ENCODE measurements around the gene NUPR1. TPM values are rescaled to one million over a fixed set of nuclear protein-coding genes. Genes with fewer than 3 reads are reported as not detected.

NUPR1 gene
- total RNA-seq, 3 donors from 2014 or later (not counting 1 experiment from before 2014, with no cell fraction given), result not detected

GRCh38 chr16:28553776-28554633 is 15.2 kb upstream of the NUPR1 start, which contains the start of gene SGF29:
Gene SGF29, plus strand, starts transcription at chr16:28553920. Its CDS starts 27,150 bp downstream, at chr16:28581070.
- H3K36me3 Mint-ChIP-seq, result no peaks in the 10 kb centered on the region
- Histone ChIP-seq H3K36me3 (ENCODE audit: control insufficient read depth, insufficient read depth, low read length) (peaks cover 14% of the 10 kb centered on the region), H3K27me3 (ENCODE audit: control insufficient read depth, insufficient read depth, low read length) (no peaks in the 10 kb centered on the region), H3K27ac (ENCODE audit: low read length) (peak within 1 kb of the TSS; percentile 96), H3K9me3 (ENCODE audit: control insufficient read depth, insufficient read depth, low read length) (no peaks in the 10 kb centered on the region), H3K4me1 (ENCODE audit: control insufficient read depth, insufficient read depth, low read length) (peaks cover 14% of the 10 kb centered on the region), H3K4me3 (ENCODE audit: low read length) (peak within 1 kb of the TSS; percentile 83)
- ATAC-seq (peak; percentile 89 to 96 (median 92)), DNase-seq (peak; percentile 90 to 98)
- H3K27me3 Mint-ChIP-seq (ENCODE audit: low read depth in 2 of 2), result no peaks in the 10 kb centered on the region
- peak; percentile 12 for TF ChIP-seq CTCF (IDR thresholded peaks at IDR 0.05)
- intact Hi-C loops (cut with micrococcal nuclease), result loop anchor here (5.0 kb wide), 1 partner anchor 277 kb away; no protein-coding TSS in a partner anchor
- H3K27ac Mint-ChIP-seq, result peak within 1 kb of the TSS; percentile 91 to 94
- H3K4me3 Mint-ChIP-seq, result peak within 1 kb of the TSS; percentile 91
- peaks cover 8 to 30% of the 10 kb centered on the region in 2 donors for H3K4me1 Mint-ChIP-seq
- 3% methylated on average over 70 of the region's 88 CpGs for WGBS (ENCODE audit: insufficient coverage)
- H3K9me3 Mint-ChIP-seq, result no peaks in the 10 kb centered on the region

GRCh38 chr16:28549301-28549899 is 10.6 kb upstream of the NUPR1 start:
- no peaks in the 10 kb centered on the region for H3K9me3 Mint-ChIP-seq
- H3K27me3 ChIP-seq (ENCODE audit: control insufficient read depth, insufficient read depth, low read length), result no peaks in the 10 kb centered on the region
- TF ChIP-seq CTCF (IDR thresholded peaks at IDR 0.05), result peak; percentile 17
- no peaks in the 10 kb centered on the region for H3K9me3 ChIP-seq (ENCODE audit: control insufficient read depth, insufficient read depth, low read length)
- peaks cover under 1 to 12% of the 10 kb centered on the region in 2 donors for H3K4me1 Mint-ChIP-seq
- H3K36me3 Mint-ChIP-seq, result no peaks in the 10 kb centered on the region
- peaks cover 8% of the 10 kb centered on the region for H3K4me1 ChIP-seq (ENCODE audit: control insufficient read depth, insufficient read depth, low read length)
- ATAC-seq (no peak), DNase-seq (peak in 1 of 2 donors; percentile 68)
- no peak overlapping the region for H3K4me3 ChIP-seq (ENCODE audit: low read length)
- no peaks in the 10 kb centered on the region for H3K36me3 ChIP-seq (ENCODE audit: control insufficient read depth, insufficient read depth, low read length)
- H3K4me3 Mint-ChIP-seq, result no peak overlapping the region
- H3K27me3 Mint-ChIP-seq (ENCODE audit: low read depth in 2 of 2), result no peaks in the 10 kb centered on the region
- intact Hi-C loops (cut with micrococcal nuclease), result loop anchor here (2.0 kb wide), 1 partner anchor 55 kb away; the partner anchor contains the start of gene APOBR
- H3K27ac Mint-ChIP-seq, result no peak overlapping the region
- WGBS (ENCODE audit: insufficient coverage), result 27% methylated on average over 11 of the region's 11 CpGs
- no peak overlapping the region for H3K27ac ChIP-seq (ENCODE audit: low read length)

GRCh38 chr16:28548306-28548802 is 9.6 kb upstream of the NUPR1 start:
- WGBS (ENCODE audit: insufficient coverage), result 81% methylated on average over 9 of the region's 14 CpGs
- ATAC-seq (no peak), DNase-seq (no peak)
- Mint-ChIP-seq H3K27ac (no peak overlapping the region), H3K27me3 (ENCODE audit: low read depth in 2 of 2) (no peaks in the 10 kb centered on the region), H3K36me3 (no peaks in the 10 kb centered on the region), H3K4me1 (peaks cover 0 to 5% of the 10 kb centered on the region in 2 donors), H3K9me3 (no peaks in the 10 kb centered on the region), H3K4me3 (no peak overlapping the region)
- Histone ChIP-seq H3K4me1 (ENCODE audit: control insufficient read depth, insufficient read depth, low read length) (peaks cover 3% of the 10 kb centered on the region), H3K4me3 (ENCODE audit: low read length) (no peak overlapping the region), H3K36me3 (ENCODE audit: control insufficient read depth, insufficient read depth, low read length) (no peaks in the 10 kb centered on the region), H3K9me3 (ENCODE audit: control insufficient read depth, insufficient read depth, low read length) (no peaks in the 10 kb centered on the region), H3K27ac (ENCODE audit: low read length) (no peak overlapping the region), H3K27me3 (ENCODE audit: control insufficient read depth, insufficient read depth, low read length) (no peaks in the 10 kb centered on the region)
- intact Hi-C loops (cut with micrococcal nuclease), result loop anchor here (2.0 kb wide), 1 partner anchor 54 kb away; the partner anchor contains the start of gene APOBR
- TF ChIP-seq CTCF (IDR thresholded peaks at IDR 0.05), result no peak
